ENCODE results near the gene ASPHD2. TPM values are rescaled to one million over a fixed set of nuclear protein-coding genes. Genes with fewer than 3 reads are reported as not detected.

ASPHD2 gene
- total RNA-seq, 2 donors from 2014 or later, result 1.6 to 2.4 TPM

DNA sequence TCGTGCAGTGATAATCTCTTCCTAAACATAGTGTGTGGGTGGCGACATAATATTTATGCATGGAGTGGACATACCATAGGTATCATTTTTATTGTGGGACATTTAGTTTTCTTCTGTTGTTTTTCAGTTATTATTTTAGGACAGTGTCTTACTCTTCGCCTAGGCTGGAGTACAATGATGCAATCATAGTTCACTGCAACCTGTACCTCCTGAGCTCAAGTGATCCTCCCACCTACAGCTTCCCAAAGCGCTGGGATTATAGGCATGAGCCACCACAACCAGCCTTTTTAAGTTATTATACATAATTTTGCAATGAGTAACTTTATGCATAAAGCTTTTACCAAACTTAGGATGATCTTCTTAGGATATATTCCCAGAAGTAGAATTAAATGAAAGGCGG is 57.3 kb downstream of the ASPHD2 start:
- Mint-ChIP-seq H3K27ac (no peak overlapping the region), H3K36me3 (ENCODE audit: low read depth) (peaks cover 9% of the 10 kb centered on the region), H3K4me1 (peaks cover 35% of the 10 kb centered on the region), H3K4me3 (peak overlapping the region; percentile 55), H3K27me3 (no peaks in the 10 kb centered on the region)
- ATAC-seq (no peak), DNase-seq (no peak)
- H3K9me3 ChIP-seq (ENCODE audit: control insufficient read depth, low read length, poor library complexity, severe bottlenecking), result no peaks in the 10 kb centered on the region

DNA sequence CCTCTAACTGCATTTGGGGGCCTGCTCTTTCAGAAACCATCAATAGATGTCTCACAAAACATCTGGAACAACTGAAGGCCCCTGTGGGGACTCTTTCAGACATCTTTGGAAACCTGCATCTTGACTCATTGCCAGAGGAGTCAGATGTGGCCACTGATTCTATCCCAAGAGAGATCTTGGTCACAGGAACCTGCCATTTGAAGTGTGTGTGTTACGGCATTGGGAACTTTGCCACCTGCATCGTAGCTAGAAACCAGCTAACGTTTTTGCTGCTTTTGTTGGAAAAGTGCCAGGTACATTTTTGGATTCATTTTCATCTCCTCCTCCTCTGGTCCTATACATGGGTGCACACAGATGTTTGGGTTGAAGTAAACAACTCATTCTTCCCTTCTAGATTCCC is 58.9 kb downstream of the ASPHD2 start:
- H3K36me3 Mint-ChIP-seq (ENCODE audit: low read depth), result peaks cover 7% of the 10 kb centered on the region
- H3K27ac Mint-ChIP-seq, result peak overlapping the region; percentile 92
- H3K9me3 ChIP-seq (ENCODE audit: control insufficient read depth, low read length, poor library complexity, severe bottlenecking), result no peaks in the 10 kb centered on the region
- H3K4me1 Mint-ChIP-seq, result peaks cover 21% of the 10 kb centered on the region
- no peaks in the 10 kb centered on the region for H3K27me3 Mint-ChIP-seq
- DNase-seq (no peak), ATAC-seq (no peak)
- H3K4me3 Mint-ChIP-seq, result no peak overlapping the region

DNA sequence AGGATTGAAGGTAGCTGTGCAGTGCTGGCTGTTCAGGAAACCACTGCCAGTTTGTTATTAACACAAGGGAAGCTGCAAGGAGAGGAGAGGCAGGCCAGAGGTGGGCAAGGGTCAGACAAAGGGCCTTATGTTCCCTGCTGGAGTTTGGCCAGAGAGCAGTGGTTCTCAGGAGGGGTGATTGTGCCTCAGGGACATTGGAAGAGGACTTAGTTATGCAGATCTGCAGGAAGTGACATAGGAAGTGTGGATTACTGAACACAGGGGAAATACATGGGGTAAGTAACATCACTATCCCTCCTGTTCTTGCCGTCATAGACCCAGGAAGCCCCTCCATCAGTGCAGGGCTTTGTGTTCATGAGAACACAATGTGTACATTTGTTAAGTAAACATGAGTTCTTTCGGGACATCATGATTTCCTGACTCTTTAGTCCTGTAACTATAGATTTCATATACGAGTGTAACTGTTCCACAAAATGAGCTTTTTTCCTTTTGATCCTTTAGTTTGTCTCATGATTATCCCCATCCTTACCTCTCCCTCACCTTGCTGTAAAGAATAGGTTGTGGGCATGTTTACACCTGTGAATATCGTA is 60.5 kb downstream of the ASPHD2 start:
- Mint-ChIP-seq H3K4me1 (peaks cover 11% of the 10 kb centered on the region), H3K36me3 (ENCODE audit: low read depth) (peaks cover 7% of the 10 kb centered on the region), H3K4me3 (no peak overlapping the region), H3K27ac (peak overlapping the region; percentile 92), H3K27me3 (no peaks in the 10 kb centered on the region)
- no peak for DNase-seq
- no peak for ATAC-seq
- H3K9me3 ChIP-seq (ENCODE audit: control insufficient read depth, low read length, poor library complexity, severe bottlenecking), result no peaks in the 10 kb centered on the region

DNA sequence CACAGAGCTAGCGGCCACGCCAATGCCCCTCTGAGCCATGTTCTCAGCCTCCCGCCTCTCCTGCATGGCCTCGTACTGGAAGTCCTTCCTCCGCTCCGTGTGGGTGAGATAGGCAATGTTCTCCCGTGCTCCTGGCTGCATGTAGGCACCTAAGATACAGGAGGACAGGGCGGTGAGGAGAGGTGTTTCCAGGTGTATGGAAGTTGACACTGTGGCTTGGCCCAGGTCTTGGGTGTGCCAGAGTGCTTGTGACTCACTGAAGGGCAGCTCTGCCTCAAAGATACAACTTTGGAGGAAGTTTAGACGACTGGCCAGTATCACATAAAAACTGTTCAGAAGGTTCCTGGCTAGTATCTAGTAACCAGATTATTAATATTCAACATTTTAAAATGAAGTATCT is 63.2 kb downstream of the ASPHD2 start:
- Mint-ChIP-seq H3K27ac (no peak overlapping the region), H3K27me3 (no peaks in the 10 kb centered on the region), H3K4me3 (no peak overlapping the region), H3K36me3 (ENCODE audit: low read depth) (peaks cover 12% of the 10 kb centered on the region), H3K4me1 (no peaks in the 10 kb centered on the region)
- no peak for DNase-seq
- no peaks in the 10 kb centered on the region for H3K9me3 ChIP-seq (ENCODE audit: control insufficient read depth, low read length, poor library complexity, severe bottlenecking)
- ATAC-seq, result no peak

DNA sequence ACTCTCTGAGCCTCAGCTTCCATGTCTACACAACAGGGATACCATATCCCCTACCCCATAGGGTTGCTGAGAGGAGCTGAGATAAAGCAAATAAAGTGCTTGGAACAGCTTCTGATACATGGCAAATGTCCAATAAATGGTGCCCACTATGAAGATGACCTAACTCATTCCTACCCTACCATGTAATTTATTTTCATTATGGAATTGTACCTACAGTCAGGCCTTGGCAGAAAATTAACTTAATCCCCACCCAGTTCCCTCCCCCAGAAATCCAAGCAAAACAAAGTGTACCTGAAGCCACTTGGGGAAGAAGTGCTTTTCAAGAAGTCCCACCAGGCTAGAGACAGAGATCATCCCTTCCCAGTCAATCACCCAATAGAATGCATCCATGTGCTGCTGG is 65.4 kb downstream of the ASPHD2 start:
- H3K4me3 Mint-ChIP-seq, result no peak overlapping the region
- DNase-seq (no peak), ATAC-seq (no peak)
- no peaks in the 10 kb centered on the region for H3K4me1 Mint-ChIP-seq
- H3K9me3 ChIP-seq (ENCODE audit: control insufficient read depth, low read length, poor library complexity, severe bottlenecking), result no peaks in the 10 kb centered on the region
- H3K27ac Mint-ChIP-seq, result peak overlapping the region; percentile 21
- no peaks in the 10 kb centered on the region for H3K27me3 Mint-ChIP-seq
- H3K36me3 Mint-ChIP-seq (ENCODE audit: low read depth), result peaks cover 9% of the 10 kb centered on the region

Other genes with a start within 250 kb of the ASPHD2 start
- gene HPS4, start 54.5 kb downstream of the ASPHD2 start, total RNA-seq, result 10 to 100 TPM; 44.1 to 54.6 TPM
- gene SRRD, start 54.6 kb downstream of the ASPHD2 start, total RNA-seq, result 10 to 100 TPM; 15.1 to 18.7 TPM
- gene TFIP11, start 83.2 kb downstream of the ASPHD2 start, total RNA-seq, result 100 to 1,000 TPM in 1 of 2 donors, 10 to 100 TPM in 1; 84.0 to 104 TPM
- gene TPST2, start 160.9 kb downstream of the ASPHD2 start, total RNA-seq, result 10 to 100 TPM; 18.2 to 40.7 TPM
- gene CRYBB1, start 188.8 kb downstream of the ASPHD2 start, total RNA-seq, result not detected
- not detected for gene CRYBA4, start 192.7 kb downstream of the ASPHD2 start, total RNA-seq
- 100 to 1,000 TPM in 1 of 2 donors, 10 to 100 TPM in 1; 83.4 to 116 TPM for gene MIAT, start 228.3 kb downstream of the ASPHD2 start, total RNA-seq

All from T-helper 17 cell (primary cell).